Stimulated activated CD4-positive, alpha-beta T cell treated with anti-CD3 and anti-CD28 coated beads, Interleukin-12 subunit alpha, Interleukin-12 subunit beta, amount 100 ng/mL, for 4 hours (primary cell): ENCODE results near the gene IMPG2.

Source experiments
- DNase-seq: peaks from one replicate; pipeline ENCODE4 v3.0.0-alpha.2; 2020

The IMPG2 gene

GRCh38 chr3:101273156-101273555, 47.2 kb downstream of the IMPG2 start:
- DNase-seq, result no peak

- no peak for DNase-seq
Measured at GRCh38 chr3:101271728-101272127, 48.6 kb downstream of the IMPG2 start.

DNA sequence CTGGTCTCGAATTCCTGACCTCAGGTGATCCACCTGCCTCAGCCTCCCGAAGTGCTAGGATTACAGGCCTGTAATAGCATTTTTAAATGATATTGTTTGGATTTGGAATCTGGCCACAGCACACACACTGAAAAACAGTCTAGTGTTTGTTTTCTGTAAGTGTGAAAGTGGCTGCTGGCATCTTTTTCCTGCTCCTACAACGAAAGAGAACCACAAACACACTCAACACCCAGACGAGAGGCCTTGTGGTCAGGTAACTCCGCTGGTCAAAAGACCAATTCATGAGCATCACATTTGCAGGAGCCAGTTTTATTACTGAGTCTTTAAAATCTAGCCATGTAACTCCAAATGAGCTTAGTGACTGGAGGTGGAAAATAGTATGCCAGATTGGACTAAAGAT, 50.2 kb downstream of the IMPG2 start:
- no peak for DNase-seq

DNA sequence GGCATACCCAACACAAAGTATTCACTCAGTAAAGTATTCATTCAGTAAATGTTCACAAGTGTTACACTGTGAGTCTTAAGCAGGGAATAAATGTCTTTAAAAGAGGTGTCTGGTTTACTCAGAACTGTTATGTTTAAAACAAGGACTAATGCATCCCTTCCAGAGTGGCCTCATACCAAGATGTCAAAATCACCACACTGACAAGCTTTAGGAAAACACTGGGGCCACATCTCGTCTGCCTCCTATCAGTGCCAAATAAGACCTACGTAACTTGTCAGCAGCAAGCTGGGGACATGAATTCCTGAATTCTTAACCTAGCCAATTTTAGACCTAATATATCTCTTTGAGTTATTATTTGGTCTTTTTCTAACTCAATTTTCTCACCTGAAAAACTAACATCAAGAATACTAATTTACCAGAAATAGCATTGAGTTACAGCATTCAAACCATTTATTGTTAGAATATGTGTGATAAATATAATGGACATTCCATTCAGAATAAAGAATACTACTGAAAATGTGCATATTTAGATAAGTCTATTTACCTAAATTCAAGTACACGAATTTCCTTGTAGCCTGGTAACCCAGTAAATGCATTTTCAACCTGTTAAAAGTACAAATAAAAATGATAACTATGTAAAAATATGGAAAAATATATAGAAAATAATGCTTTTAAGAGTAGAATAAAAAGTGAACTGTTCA, 51.3 kb downstream of the IMPG2 start:
- DNase-seq, result no peak

- no peak for DNase-seq
Measured at GRCh38 chr3:101268141-101268540, 52.2 kb downstream of the IMPG2 start.

DNA sequence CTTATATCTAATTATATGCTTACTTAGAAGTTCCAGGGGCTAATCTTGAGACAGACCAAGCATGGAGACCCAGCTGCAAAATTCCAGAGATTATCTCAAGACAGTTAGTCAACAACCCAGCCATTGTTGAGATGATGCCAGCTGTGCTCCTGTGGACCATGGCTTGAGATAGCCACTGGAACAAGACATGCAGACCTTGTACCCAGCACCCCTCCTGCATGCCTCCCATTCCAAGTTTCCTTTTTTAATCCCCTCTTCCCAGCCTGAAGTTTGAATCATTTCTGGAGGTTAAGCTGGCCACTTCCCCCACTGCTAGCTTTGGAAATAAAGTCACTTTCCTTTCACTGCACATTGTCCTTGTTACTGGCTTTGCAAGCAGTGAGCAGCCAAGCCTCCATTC, 53.8 kb downstream of the IMPG2 start:
- DNase-seq, result no peak

- no peak for DNase-seq
Measured at GRCh38 chr3:101266071-101266470, 54.3 kb downstream of the IMPG2 start.

- no peak for DNase-seq
Measured at GRCh38 chr3:101262393-101263240, 57.8 kb downstream of the IMPG2 start.

DNA sequence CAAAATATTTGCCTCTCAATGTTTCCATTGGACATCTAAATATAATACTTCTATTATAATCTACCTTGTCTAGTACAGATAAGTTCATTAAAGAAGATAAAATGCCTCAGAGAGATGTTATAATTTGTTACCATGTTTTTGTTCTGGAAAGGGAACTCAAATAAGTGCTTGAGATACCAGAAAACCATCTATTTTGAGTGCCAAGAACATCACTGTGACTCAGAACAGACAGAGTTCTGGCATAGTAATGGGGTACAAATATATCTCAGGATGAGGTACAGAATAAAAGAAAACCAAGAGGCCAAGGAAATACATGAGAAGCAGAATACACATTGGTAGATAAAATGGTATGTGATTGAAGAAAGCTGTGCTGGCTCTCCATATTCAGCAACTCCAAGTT, 58.9 kb downstream of the IMPG2 start:
- DNase-seq, result no peak

- DNase-seq, result no peak
Measured at GRCh38 chr3:101259485-101260341, 60.7 kb downstream of the IMPG2 start.

DNA sequence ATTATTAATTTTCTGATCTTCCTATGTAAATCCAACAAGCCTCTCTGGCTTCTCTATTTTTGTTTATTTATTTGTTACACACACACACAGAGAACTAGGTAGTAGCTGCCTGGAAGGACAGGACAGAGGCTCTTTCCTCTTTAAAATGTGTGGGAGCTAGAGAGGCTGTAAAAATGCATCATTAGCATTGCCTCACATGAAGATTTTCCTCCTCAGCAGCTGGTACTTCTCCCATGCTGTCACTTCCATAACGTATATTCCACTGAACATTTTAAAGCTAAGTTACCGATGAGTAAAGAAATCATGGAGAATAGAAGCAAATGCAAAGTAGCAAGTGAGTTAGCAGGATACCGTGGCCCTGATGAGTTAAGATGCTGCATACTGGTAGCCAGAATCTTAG, 63.9 kb downstream of the IMPG2 start:
- no peak for DNase-seq

DNA sequence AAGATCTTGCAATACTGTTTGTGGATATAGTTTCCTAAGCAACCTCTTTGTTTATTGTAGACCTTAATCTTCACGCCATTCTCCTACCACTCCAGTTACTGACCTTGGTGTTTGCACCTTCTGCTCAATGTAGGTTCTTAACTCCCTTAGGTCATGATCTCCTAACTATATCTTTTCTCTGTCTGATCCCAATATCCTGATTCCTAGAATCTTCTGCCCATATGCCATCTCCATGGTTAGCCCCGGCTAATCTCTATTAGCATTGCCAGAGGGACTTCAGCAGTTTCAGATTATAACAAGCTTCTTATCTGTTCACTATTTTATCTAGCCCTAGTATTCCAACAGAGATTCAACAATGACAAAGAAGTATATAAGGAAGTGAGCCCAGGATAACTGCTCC, 64.9 kb downstream of the IMPG2 start:
- no peak for DNase-seq

- DNase-seq, result no peak
Measured at GRCh38 chr3:101253396-101253795, 67.0 kb downstream of the IMPG2 start.

DNA sequence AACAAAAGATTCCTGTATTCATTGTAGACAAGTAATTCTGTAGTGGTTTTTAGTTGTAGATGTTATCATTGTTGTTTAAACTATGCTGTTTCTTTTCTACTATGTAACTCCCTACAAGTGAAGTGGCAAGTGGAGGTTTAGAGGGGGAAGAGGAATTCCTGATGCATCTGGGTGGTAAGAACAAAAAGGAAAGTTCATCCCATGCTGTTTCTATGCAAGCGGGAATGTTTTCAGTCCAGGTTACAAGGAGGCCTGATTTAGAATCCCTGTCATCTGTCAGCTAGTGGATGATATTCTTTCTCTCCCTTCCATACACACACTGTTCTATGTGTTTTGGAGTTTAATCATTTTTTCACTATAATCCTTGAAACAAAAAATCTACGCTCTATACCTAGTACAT, 67.4 kb downstream of the IMPG2 start:
- no peak for DNase-seq

- no peak for DNase-seq
Measured at GRCh38 chr3:101252307-101252706, 68.1 kb downstream of the IMPG2 start.

DNA sequence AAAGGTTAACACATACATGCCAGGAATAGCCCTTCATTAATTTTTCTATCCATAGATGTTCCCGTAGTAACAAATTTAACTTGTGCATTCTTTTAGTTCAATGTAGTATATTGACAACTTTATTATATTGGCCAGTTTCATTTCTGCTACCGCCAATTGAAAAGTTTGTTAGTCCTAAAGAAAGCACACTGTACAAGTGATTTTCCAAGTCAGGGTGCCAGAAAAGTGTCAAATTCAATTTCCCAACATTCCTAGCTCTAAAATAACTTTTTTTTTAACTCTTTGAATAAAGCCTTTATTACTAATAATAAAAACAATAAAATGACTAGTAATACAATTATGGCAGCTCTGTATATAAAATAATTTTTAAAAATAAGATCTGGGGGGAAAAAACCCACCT, 68.9 kb downstream of the IMPG2 start:
- no peak for DNase-seq

- DNase-seq, result no peak
Measured at GRCh38 chr3:101249522-101249921, 70.9 kb downstream of the IMPG2 start.

DNA sequence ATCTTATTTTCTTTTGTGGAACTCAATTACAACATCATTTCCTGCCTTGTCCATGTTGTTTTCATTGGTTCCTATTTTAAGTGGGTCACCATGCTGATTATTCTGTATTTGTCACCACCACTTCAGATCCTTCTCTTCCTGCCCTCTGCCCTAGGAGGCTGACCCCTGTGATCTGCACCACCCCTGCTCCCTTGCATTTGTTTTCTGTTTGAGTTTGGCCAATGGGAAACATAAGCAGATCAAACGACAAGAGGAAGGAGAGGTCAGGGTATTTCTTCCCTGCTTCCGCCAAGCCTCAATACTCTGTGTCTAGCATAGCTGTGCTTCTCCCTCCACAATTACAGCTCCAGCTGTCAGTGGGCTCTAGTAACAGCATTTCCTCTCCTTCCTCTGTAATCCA, 71.6 kb downstream of the IMPG2 start:
- DNase-seq, result no peak

DNA sequence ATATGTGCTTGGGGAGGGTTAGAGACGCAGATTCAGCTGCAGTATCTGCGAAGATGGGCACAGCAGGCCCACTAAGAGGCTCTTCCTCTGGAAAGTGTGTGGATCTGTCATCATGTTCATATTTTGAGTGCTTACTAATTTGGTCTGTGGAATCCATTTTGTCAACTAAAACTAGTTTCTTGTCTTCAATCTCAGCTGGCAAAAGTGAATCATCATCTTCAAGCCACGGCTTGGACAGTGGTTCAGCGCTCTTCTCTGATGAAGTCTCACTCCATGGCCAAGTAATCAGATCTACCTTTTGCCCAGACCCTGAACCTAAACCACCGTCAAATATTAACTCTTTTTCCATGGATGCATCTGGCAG, 76.2 kb downstream of the IMPG2 start:
- no peak for DNase-seq

- no peak for DNase-seq
Measured at GRCh38 chr3:101243285-101244211, 76.8 kb downstream of the IMPG2 start.

- no peak for DNase-seq
Measured at GRCh38 chr3:101240719-101241399, 79.5 kb downstream of the IMPG2 start.

- no peak for DNase-seq
Measured at GRCh38 chr3:101235048-101235447, 85.3 kb downstream of the IMPG2 start.
